IPS-11a (cell line): ENCODE measurements around the gene CD1E.
"Not testable (repeated sequence)": the region's sequence is repeated elsewhere in the genome, so short reads cannot be mapped to it uniquely, and the experiment has no call there.

Experiments
- H3K4me3 ChIP-seq: one replicate; pipeline ENCODE4 v1.5.1; 2013; ENCODE audit warnings: low read depth, low read length, control low read depth

Gene CD1E

GRCh38 chr1:158362482-158362881 is 8.8 kb downstream of the CD1E start:
- no peak overlapping the region for H3K4me3 ChIP-seq

DNA sequence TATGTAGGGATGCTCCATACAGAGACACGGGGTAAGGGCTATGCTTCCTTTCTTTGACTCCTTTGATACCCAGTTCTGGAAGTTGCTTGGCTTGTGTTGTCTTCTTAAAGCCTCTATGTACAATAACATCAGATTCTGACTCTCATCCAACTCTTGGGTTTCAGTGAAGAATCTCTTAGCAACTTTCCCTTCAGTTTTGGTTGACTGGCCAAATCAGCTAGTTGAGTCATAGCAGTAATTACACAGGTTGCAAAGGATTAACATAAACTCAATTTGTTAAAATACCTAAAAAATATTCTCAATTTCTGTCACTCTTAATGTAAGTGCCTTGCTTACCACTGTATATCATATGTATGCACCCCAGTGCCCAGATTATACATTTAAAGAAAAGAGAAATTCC is 9.2 kb downstream of the CD1E start:
- no peak overlapping the region for H3K4me3 ChIP-seq

DNA sequence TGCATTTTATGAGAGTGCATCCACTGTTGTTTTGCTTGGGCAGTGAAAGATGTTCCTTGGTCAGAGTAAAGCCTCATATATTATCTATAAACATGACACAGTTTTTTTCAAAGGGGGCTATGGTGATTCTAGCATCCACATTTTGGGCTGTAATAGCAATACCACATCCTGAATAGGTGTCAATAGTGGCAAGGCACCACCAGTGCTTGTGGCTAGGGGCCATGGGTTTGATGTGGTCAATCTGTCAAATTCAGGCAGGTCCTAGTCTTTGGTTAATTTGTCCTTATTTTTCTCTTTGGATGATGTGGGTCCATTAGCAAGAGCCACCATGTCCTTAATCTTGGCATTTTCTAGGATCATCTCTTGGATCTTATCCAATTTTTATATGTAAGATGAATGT is 13.1 kb downstream of the CD1E start:
- no peak overlapping the region for H3K4me3 ChIP-seq

GRCh38 chr1:158371188-158371953 is 17.7 kb downstream of the CD1E start:
- no peak overlapping the region for H3K4me3 ChIP-seq

GRCh38 chr1:158374101-158374500 is 20.4 kb downstream of the CD1E start:
- not testable (repeated sequence) for H3K4me3 ChIP-seq

DNA sequence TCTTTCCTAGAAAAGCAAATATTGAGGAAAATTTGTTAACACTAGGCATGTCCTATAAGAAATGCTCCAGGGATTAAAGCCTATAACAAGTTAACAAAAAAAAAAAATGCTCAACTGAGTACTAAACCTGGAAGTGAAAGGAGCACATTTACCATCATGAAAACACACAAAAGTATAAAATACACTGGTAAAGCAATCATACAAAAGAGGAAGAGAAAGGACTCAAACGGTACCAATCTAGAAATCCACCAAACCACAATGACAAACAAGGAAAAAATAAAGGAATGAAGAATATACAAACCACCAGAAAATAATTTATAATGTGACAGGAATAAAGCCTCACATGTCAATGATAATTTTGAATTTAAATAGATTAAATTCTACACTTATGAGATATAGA is 21.2 kb downstream of the CD1E start:
- no peak overlapping the region for H3K4me3 ChIP-seq

- H3K4me3 ChIP-seq = no peak overlapping the region
Observed at GRCh38 chr1:158390331-158390730, 36.6 kb downstream of the CD1E start.

DNA sequence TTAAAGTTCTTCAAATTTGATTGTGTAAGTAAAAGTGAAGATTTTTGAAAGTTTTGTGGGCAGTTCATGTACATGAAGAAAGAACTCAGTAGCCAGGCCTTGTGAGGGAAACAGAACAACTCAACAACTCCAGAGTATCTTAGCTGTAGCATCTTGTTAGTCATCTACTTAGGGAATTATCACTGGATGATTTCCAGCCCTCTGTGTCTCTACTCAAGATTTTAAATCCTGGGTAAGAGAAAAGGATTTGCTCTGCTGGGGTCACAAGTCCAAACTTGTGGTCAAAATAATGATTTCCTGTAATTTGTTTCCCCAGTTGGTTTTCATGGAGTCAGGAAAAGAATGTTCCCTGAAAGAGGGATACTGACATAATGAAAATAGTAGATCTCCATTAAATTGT is 37.4 kb downstream of the CD1E start:
- H3K4me3 ChIP-seq = no peak overlapping the region

DNA sequence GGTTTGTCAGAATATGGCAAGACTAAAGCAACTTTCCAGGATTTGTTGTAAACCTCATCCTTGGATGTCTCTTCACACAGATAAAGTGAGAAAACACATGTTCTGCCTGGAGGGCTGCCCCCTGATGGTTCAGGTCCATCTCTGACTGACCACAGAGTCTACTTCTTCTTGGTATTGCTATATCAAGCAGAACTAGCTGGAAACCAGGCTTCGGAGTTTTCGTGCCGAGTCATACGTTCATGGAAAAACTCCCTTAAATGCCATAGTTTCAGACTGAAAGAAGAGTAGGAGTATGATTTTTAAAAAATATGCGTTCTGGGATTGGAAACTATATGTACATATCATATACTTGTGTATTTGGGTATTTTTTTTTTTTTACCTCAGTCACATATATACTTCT is 39.8 kb downstream of the CD1E start:
- no peak overlapping the region for H3K4me3 ChIP-seq

GRCh38 chr1:158396646-158397045 is 43.0 kb downstream of the CD1E start:
- H3K4me3 ChIP-seq = no peak overlapping the region

GRCh38 chr1:158398818-158399514 is 45.3 kb downstream of the CD1E start, which contains the start of gene OR10T2:
TSS of gene OR10T2 (minus strand) at chr1:158399466. CDS start at chr1:158399466, 0 bp downstream.
- H3K4me3 ChIP-seq = no peak within 1 kb of the TSS

DNA sequence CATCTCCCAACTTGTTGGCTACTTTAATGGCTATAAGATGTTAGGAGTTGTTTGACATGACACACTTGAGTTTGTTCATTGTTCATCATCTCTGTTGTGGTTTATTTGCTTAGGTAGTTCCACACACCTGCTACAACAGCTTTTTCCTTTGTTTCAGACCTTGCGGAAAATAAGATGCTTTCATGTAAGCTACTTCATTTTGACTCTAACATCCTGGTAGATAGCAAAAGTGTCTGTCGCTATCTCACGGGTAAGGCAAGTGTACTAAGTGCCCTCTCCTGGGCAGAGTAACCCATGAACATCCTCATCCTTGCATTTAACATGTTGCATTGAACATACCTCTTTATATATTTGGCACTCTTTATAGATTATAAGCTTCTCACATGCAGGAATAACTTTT is 47.2 kb downstream of the CD1E start:
- no peak overlapping the region for H3K4me3 ChIP-seq

GRCh38 chr1:158407092-158407491 is 53.4 kb downstream of the CD1E start:
- no peak overlapping the region for H3K4me3 ChIP-seq
